Hepatocyte (in vitro differentiated cells): ENCODE data around the gene TUBA8.

ENCODE experiments used
- EZH2 ChIP-seq: fragments of 200-600 bp; sonication (generic); IDR thresholded peaks from 2 replicates; pipeline ENCODE4 v1.6.1; 2016; ENCODE audit warnings: antibody characterized with exemption, mild to moderate bottlenecking, borderline replicate concordance
- EZH2phosphoT487 ChIP-seq: fragments of 200-600 bp; sonication (generic); IDR thresholded peaks from one replicate; pipeline ENCODE4 v1.6.1; 2018; ENCODE audit warnings: antibody characterized with exemption, mild to moderate bottlenecking, low read depth, moderate library complexity; ENCODE audit not compliant: unreplicated experiment, severe bottlenecking
- TF ChIP-seq, protein P1 (sequence below): fragments of 200-600 bp; sonication (generic); IDR thresholded peaks from 2 replicates; pipeline ENCODE4 v1.5.1; 2016; ENCODE audit warnings: antibody characterized with exemption, mild to moderate bottlenecking; ENCODE audit not compliant: poor library complexity

DNA sequence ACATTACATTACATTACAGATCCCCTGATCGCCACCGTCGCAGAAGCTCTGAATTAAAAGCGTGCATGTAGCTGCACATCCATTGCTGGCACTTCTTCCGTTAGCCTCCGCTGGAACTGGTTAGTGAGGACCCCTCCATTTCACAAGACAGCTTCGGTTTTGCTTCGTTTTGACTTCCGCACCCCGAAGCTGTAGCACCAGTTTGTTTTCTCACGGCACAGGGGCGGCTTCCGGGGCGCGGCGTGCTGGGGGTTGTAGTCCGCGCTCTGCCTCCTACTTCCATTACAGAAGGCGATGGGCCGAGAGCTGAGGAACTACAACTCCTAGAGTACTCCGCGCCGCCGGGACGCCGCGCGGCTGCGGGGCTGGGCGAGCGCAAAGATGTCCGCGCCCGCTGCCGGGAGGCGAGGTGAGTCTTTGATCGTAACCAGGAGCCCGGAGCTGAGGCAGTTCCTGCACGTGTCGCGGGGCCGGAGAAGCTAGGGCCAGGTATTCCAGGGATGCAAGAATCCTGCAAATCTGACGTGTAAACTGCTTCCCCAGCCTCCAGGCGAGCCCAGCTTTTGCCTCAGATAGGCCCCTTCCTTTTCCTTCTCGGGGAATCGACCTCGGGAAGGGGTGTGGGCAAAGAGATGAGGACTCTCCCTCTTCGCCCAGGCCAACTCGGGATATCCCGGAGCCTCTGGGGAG lies 32.8 kb upstream of the TUBA8 start, which contains the start of gene PEX26:
- TF ChIP-seq EZH2 (no peak), EZH2phosphoT487 (no peak)
- TF ChIP-seq, protein P1, sequence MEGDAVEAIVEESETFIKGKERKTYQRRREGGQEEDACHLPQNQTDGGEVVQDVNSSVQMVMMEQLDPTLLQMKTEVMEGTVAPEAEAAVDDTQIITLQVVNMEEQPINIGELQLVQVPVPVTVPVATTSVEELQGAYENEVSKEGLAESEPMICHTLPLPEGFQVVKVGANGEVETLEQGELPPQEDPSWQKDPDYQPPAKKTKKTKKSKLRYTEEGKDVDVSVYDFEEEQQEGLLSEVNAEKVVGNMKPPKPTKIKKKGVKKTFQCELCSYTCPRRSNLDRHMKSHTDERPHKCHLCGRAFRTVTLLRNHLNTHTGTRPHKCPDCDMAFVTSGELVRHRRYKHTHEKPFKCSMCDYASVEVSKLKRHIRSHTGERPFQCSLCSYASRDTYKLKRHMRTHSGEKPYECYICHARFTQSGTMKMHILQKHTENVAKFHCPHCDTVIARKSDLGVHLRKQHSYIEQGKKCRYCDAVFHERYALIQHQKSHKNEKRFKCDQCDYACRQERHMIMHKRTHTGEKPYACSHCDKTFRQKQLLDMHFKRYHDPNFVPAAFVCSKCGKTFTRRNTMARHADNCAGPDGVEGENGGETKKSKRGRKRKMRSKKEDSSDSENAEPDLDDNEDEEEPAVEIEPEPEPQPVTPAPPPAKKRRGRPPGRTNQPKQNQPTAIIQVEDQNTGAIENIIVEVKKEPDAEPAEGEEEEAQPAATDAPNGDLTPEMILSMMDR, result no peak
